Endothelial cell (in vitro differentiated cells): ENCODE measurements around the gene MOB1A. TPM values are rescaled to one million over a fixed set of nuclear protein-coding genes. Genes with fewer than 3 reads are reported as not detected.
A peak's percentile ranks its signal among the peaks of the same experiment; 100 is the strongest.

Experiments
- DNase-seq: peaks from one replicate; pipeline ENCODE4 v3.0.0; 2021; ENCODE audit warnings: low spot score
- H3K27ac Mint-ChIP-seq: one replicate; pipeline ENCODE4 v1.8.0; 2021; ENCODE audit warnings: mixed read lengths, inconsistent platforms; ENCODE audit not compliant: unreplicated experiment
- H3K27me3 Mint-ChIP-seq: one replicate; pipeline ENCODE4 v1.8.0; 2021; ENCODE audit warnings: mild to moderate bottlenecking, moderate library complexity, mixed read lengths, inconsistent platforms; ENCODE audit not compliant: unreplicated experiment
- H3K36me3 Mint-ChIP-seq: one replicate; pipeline ENCODE4 v1.8.0; 2021; ENCODE audit warnings: mild to moderate bottlenecking, low read depth, mixed read lengths, inconsistent platforms; ENCODE audit not compliant: unreplicated experiment
- H3K4me1 Mint-ChIP-seq: one replicate; pipeline ENCODE4 v1.8.0; 2021; ENCODE audit warnings: mild to moderate bottlenecking, mixed read lengths, inconsistent platforms; ENCODE audit not compliant: unreplicated experiment
- H3K4me3 Mint-ChIP-seq: one replicate; pipeline ENCODE4 v1.8.0; 2021; ENCODE audit warnings: mild to moderate bottlenecking, mixed read lengths, inconsistent platforms; ENCODE audit not compliant: unreplicated experiment
- H3K9me3 Mint-ChIP-seq: one replicate; pipeline ENCODE4 v1.8.0; 2021; ENCODE audit warnings: mixed read lengths, inconsistent platforms; ENCODE audit not compliant: unreplicated experiment
- total RNA-seq: library from RNA; stranded (reverse); fragmentation: NEBNext Ultra II Directional; extraction: Animal tissue kit (Norgen Biotek cat#: 25700); gene quantifications from one replicate; pipeline ENCODE4 v1.2.1, GENCODE V29; 2021; ENCODE audit not compliant: unreplicated experiment
- TF ChIP-seq, protein P1 (sequence below): fragments of 200-600 bp; sonication (generic); IDR thresholded peaks from one replicate; pipeline ENCODE4 v1.5.0; 2021; ENCODE audit warnings: antibody characterized with exemption; ENCODE audit not compliant: unreplicated experiment

The MOB1A gene
- total RNA-seq, 1 donor from 2014 or later: 85.3 TPM

GRCh38 chr2:74119912-74120825 lies 58.5 kb downstream of the MOB1A start:
- peak overlapping the region; percentile 77 for H3K27ac Mint-ChIP-seq
- H3K4me1 Mint-ChIP-seq: peaks cover 3% of the 10 kb centered on the region
- peaks cover 5% of the 10 kb centered on the region for H3K27me3 Mint-ChIP-seq
- DNase-seq: peak; percentile 82
- peak overlapping the region; percentile 83 for H3K4me3 Mint-ChIP-seq
- H3K9me3 Mint-ChIP-seq: peaks cover 11% of the 10 kb centered on the region
- peaks cover 14% of the 10 kb centered on the region for H3K36me3 Mint-ChIP-seq
- TF ChIP-seq, protein P1, sequence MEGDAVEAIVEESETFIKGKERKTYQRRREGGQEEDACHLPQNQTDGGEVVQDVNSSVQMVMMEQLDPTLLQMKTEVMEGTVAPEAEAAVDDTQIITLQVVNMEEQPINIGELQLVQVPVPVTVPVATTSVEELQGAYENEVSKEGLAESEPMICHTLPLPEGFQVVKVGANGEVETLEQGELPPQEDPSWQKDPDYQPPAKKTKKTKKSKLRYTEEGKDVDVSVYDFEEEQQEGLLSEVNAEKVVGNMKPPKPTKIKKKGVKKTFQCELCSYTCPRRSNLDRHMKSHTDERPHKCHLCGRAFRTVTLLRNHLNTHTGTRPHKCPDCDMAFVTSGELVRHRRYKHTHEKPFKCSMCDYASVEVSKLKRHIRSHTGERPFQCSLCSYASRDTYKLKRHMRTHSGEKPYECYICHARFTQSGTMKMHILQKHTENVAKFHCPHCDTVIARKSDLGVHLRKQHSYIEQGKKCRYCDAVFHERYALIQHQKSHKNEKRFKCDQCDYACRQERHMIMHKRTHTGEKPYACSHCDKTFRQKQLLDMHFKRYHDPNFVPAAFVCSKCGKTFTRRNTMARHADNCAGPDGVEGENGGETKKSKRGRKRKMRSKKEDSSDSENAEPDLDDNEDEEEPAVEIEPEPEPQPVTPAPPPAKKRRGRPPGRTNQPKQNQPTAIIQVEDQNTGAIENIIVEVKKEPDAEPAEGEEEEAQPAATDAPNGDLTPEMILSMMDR: no peak

DNA sequence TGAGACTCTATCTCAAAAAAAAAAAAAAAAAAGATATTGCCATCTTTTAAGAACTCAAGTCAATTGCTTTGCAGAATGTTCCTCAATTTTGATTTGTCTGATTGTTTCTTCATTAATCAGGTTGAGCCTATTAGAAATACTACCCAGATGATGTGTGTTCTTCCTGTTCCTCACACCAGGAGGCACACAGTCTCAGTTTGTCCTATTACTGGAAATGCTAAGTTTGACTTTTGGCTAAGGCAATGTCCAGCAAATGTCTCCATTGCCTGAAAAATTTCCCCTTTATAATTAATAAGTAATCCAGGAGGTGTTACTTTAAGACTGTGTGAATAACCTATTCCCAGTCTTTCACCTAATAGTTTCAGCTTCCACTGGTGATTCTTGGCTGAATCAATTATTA lies 59.3 kb downstream of the MOB1A start:
- no peak overlapping the region for H3K4me3 Mint-ChIP-seq
- H3K27me3 Mint-ChIP-seq: peaks cover 5% of the 10 kb centered on the region
- peaks cover 3% of the 10 kb centered on the region for H3K4me1 Mint-ChIP-seq
- no peak overlapping the region for H3K27ac Mint-ChIP-seq
- TF ChIP-seq, protein P1: no peak
- DNase-seq: no peak
- H3K9me3 Mint-ChIP-seq: peaks cover 11% of the 10 kb centered on the region
- H3K36me3 Mint-ChIP-seq: peaks cover 14% of the 10 kb centered on the region

DNA sequence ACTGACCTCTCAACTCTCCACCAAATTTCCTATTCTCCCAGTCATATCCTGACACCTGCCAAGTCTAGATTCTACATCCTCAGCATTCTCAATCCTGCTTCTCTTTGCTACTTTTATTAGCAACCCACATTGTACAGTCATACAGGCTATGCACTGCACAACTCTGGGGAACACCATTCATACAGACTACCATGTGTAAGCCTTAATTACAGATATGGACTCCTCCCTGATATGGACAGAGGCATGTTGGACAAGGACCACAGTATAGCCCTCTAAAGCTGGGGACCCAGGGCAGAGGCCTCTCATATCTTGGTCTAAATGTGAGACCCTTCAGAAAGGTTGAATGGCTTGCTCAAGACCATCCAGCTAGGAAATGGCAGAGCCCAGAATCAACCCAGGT lies 67.3 kb downstream of the MOB1A start:
- Mint-ChIP-seq H3K4me3 (no peak overlapping the region), H3K9me3 (no peaks in the 10 kb centered on the region), H3K36me3 (no peaks in the 10 kb centered on the region), H3K4me1 (no peaks in the 10 kb centered on the region), H3K27me3 (no peaks in the 10 kb centered on the region), H3K27ac (no peak overlapping the region)
- DNase-seq: no peak
- TF ChIP-seq, protein P1: no peak

- no peak overlapping the region for H3K27ac Mint-ChIP-seq
- no peak overlapping the region for H3K4me3 Mint-ChIP-seq
- H3K27me3 Mint-ChIP-seq: no peaks in the 10 kb centered on the region
- H3K4me1 Mint-ChIP-seq: no peaks in the 10 kb centered on the region
- no peaks in the 10 kb centered on the region for H3K9me3 Mint-ChIP-seq
- H3K36me3 Mint-ChIP-seq: no peaks in the 10 kb centered on the region
- DNase-seq: no peak
- TF ChIP-seq, protein P1: no peak
Measured at GRCh38 chr2:74110537-74110936, 68.1 kb downstream of the MOB1A start.

DNA sequence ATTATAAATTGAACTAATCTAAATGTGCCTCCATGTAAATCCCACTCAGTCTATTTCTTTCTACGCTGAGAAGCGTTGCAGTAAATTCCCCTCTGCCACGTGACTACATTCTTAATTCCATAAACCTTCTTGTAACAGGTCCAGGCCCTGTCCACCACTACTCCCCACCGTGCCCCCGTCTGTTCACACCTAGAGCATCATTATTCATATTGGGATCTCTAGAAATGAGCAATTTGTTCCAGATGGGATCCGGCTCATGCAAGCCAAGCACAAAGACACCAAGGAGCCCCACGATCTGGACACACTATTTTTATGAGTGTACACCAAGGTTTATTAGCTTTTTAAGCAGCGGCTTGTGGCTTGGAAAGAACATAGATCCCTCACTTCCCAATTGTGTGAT lies 69.1 kb downstream of the MOB1A start:
- H3K27ac Mint-ChIP-seq: no peak overlapping the region
- H3K4me3 Mint-ChIP-seq: no peak overlapping the region
- TF ChIP-seq, protein P1: no peak
- DNase-seq: no peak
- H3K27me3 Mint-ChIP-seq: no peaks in the 10 kb centered on the region
- no peaks in the 10 kb centered on the region for H3K36me3 Mint-ChIP-seq
- H3K9me3 Mint-ChIP-seq: no peaks in the 10 kb centered on the region
- no peaks in the 10 kb centered on the region for H3K4me1 Mint-ChIP-seq
